ENCODE data around the gene HTT. TPM values are rescaled to one million over a fixed set of nuclear protein-coding genes. Genes with fewer than 3 reads are reported as not detected.

Gene HTT
- total RNA-seq, 1 experiment from 2014 or later = 18.4 TPM

- TF ChIP-seq CTCF (conservative IDR thresholded peaks at IDR 0.05; ENCODE audit: low read depth, low read length) = no peak
- no peak for TF ChIP-seq EZH2phosphoT487 (IDR thresholded peaks at IDR 0.05; ENCODE audit: borderline replicate concordance, low read length)
- TF ChIP-seq EZH2 (IDR thresholded peaks at IDR 0.05; ENCODE audit: low read length, unreplicated experiment) = no peak
- Histone ChIP-seq H3K9me2 (replicated peaks; ENCODE audit: low read length) (no peaks in the 10 kb centered on the region), H3K79me2 (ENCODE audit: low read length) (no peaks in the 10 kb centered on the region), H3K9me3 (ENCODE audit: low read length) (no peaks in the 10 kb centered on the region), H3K4me1 (ENCODE audit: insufficient read depth, low read length) (peaks cover 26% of the 10 kb centered on the region), H4K20me1 (ENCODE audit: low read length) (no peaks in the 10 kb centered on the region), H3F3A (ENCODE audit: low read length, unreplicated experiment) (no peaks in the 10 kb centered on the region), H3K4me2 (ENCODE audit: low read length) (peak overlapping the region; percentile 17; the same call in 1 of the 2 replicates), H3K36me3 (ENCODE audit: low read depth, low read length) (peaks cover 20% of the 10 kb centered on the region), H3K4me3 (ENCODE audit: low read length) (no peak overlapping the region), H3K9ac (ENCODE audit: low read length) (no peak overlapping the region), H3K27ac (ENCODE audit: low read length) (peak overlapping the region; percentile 40), H2AFZ (ENCODE audit: low read length) (no peak overlapping the region), H3K27me3 (ENCODE audit: low read length) (no peaks in the 10 kb centered on the region)
- BruUV-seq (replicated peaks) = no TSS peak
- ChIA-PET CTCF (no interaction called here), POLR2A (ENCODE audit: unreplicated experiment) (no interaction called here)
- DNase-seq (peak; percentile 71), ATAC-seq (peak; percentile 81)
- intact Hi-C loops (cut with micrococcal nuclease) = no loop called here
Measured at GRCh38 chr4:3111461-3111860, 37.0 kb downstream of the HTT start.

DNA sequence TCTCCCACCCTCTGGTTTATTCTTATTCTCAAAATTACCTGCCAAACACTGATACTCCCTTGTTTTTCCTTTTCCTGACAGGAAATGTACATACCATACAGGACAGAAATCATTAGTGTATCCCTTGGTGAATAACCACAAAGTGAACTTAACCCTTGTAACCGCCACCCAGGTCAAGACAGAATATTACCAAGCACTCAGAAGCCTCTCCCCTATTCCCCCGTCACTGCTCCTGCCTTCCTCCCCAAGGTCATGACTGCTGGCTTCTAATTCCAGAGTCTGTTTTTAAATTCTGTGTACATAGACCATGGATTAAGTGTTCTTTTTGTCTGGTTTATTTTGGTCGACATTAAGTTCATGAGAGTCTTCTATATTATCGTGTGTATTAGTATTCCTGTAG is 37.7 kb downstream of the HTT start:
- no peak for TF ChIP-seq CTCF (conservative IDR thresholded peaks at IDR 0.05; ENCODE audit: low read depth, low read length)
- no peak for TF ChIP-seq EZH2 (IDR thresholded peaks at IDR 0.05; ENCODE audit: low read length, unreplicated experiment)
- TF ChIP-seq EZH2phosphoT487 (IDR thresholded peaks at IDR 0.05; ENCODE audit: borderline replicate concordance, low read length) = no peak
- peaks cover 23% of the 10 kb centered on the region for H3K36me3 ChIP-seq (ENCODE audit: low read depth, low read length)
- peaks cover 20% of the 10 kb centered on the region; the same call in 1 of the 2 replicates for H3K4me1 ChIP-seq (ENCODE audit: insufficient read depth, low read length)
- H3K27me3 ChIP-seq (ENCODE audit: low read length) = no peaks in the 10 kb centered on the region
- no peak overlapping the region for H3K9ac ChIP-seq (ENCODE audit: low read length)
- H3K4me2 ChIP-seq (ENCODE audit: low read length) = no peak overlapping the region
- no peak overlapping the region for H2AFZ ChIP-seq (ENCODE audit: low read length)
- H3K9me2 ChIP-seq (replicated peaks; ENCODE audit: low read length) = no peaks in the 10 kb centered on the region
- ChIA-PET POLR2A (ENCODE audit: unreplicated experiment) (no interaction called here), CTCF (no interaction called here)
- ATAC-seq (no peak), DNase-seq (no peak)
- no peaks in the 10 kb centered on the region for H3K9me3 ChIP-seq (ENCODE audit: low read length)
- intact Hi-C loops (cut with micrococcal nuclease) = no loop called here
- no peaks in the 10 kb centered on the region for H3F3A ChIP-seq (ENCODE audit: low read length, unreplicated experiment)
- no TSS peak for BruUV-seq (replicated peaks)
- H3K27ac ChIP-seq (ENCODE audit: low read length) = peak overlapping the region; percentile 40; the same call in 1 of the 2 replicates
- no peak overlapping the region for H3K4me3 ChIP-seq (ENCODE audit: low read length)
- no peaks in the 10 kb centered on the region for H3K79me2 ChIP-seq (ENCODE audit: low read length)
- H4K20me1 ChIP-seq (ENCODE audit: low read length) = no peaks in the 10 kb centered on the region

DNA sequence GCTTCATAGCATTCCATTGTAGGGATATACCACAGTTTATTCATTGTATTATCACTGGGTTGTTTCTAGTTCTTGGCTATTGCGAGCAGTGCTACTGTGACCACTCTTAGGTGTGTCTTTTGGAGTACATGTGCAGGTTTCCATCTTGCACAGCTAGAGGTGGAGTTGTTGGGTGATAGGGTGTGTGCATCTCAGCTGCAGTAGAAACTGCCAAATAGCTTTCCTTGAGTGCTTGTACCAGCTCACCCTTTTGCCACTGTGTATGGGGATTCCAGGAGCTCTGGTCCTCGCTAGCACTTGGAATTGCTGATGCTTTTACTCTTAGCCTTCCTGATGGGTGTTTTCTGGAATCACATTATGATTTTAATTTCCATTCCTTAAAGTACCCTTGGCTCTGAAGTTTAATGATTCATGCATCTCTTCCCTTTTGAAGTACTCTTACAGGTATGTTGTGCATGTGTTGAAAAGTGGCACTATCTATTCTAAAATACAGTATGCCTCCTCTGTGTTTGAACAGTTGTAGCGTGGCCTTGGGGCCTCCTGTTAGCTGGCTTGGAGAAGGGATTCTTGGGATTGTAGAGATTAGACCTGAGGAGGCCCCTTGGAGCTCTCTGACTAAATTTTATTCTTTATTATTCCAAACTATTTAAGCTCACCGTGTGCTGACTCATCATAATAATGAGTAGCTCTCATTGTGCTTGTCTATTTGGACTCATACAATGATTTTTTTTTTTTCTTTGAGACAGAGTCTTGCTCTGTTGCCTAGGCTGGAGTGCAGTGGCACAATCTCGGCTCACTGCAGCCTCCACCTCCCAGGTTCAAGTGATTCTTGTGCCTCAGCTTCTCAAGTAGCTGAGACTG is 38.4 kb downstream of the HTT start:
- TF ChIP-seq CTCF (conservative IDR thresholded peaks at IDR 0.05; ENCODE audit: low read depth, low read length) (no peak), EZH2phosphoT487 (IDR thresholded peaks at IDR 0.05; ENCODE audit: borderline replicate concordance, low read length) (no peak), EZH2 (IDR thresholded peaks at IDR 0.05; ENCODE audit: low read length, unreplicated experiment) (no peak)
- H3K79me2 ChIP-seq (ENCODE audit: low read length) = no peaks in the 10 kb centered on the region
- ChIA-PET CTCF (no interaction called here), POLR2A (ENCODE audit: unreplicated experiment) (no interaction called here)
- H3K36me3 ChIP-seq (ENCODE audit: low read depth, low read length) = peaks cover 21% of the 10 kb centered on the region
- H4K20me1 ChIP-seq (ENCODE audit: low read length) = no peaks in the 10 kb centered on the region
- intact Hi-C loops (cut with micrococcal nuclease) = no loop called here
- no peaks in the 10 kb centered on the region for H3F3A ChIP-seq (ENCODE audit: low read length, unreplicated experiment)
- H3K4me1 ChIP-seq (ENCODE audit: insufficient read depth, low read length) = peaks cover 20% of the 10 kb centered on the region; the same call in 1 of the 2 replicates
- peak; percentile 18 for DNase-seq
- H3K27ac ChIP-seq (ENCODE audit: low read length) = no peak overlapping the region
- H3K4me3 ChIP-seq (ENCODE audit: low read length) = no peak overlapping the region
- peak; percentile 17; the same call in 1 of the 2 replicates for ATAC-seq
- H3K9me2 ChIP-seq (replicated peaks; ENCODE audit: low read length) = no peaks in the 10 kb centered on the region
- no peak overlapping the region for H3K4me2 ChIP-seq (ENCODE audit: low read length)
- no peaks in the 10 kb centered on the region for H3K27me3 ChIP-seq (ENCODE audit: low read length)
- H2AFZ ChIP-seq (ENCODE audit: low read length) = no peak overlapping the region
- no peak overlapping the region for H3K9ac ChIP-seq (ENCODE audit: low read length)
- no TSS peak for BruUV-seq (replicated peaks)
- H3K9me3 ChIP-seq (ENCODE audit: low read length) = no peaks in the 10 kb centered on the region
